GM12801 (cell line): ENCODE data around the gene REEP3.

Experiments used
- TF ChIP-seq, protein P1 (sequence below): IDR thresholded peaks from one replicate; pipeline ENCODE4 v1.5.1; 2011; ENCODE audit warnings: control low read depth; ENCODE audit not compliant: insufficient read length; ENCODE audit errors: extremely low read depth

REEP3 gene

GRCh38 chr10:63553031-63553430, 31.8 kb downstream of the REEP3 start:
- TF ChIP-seq, protein P1, sequence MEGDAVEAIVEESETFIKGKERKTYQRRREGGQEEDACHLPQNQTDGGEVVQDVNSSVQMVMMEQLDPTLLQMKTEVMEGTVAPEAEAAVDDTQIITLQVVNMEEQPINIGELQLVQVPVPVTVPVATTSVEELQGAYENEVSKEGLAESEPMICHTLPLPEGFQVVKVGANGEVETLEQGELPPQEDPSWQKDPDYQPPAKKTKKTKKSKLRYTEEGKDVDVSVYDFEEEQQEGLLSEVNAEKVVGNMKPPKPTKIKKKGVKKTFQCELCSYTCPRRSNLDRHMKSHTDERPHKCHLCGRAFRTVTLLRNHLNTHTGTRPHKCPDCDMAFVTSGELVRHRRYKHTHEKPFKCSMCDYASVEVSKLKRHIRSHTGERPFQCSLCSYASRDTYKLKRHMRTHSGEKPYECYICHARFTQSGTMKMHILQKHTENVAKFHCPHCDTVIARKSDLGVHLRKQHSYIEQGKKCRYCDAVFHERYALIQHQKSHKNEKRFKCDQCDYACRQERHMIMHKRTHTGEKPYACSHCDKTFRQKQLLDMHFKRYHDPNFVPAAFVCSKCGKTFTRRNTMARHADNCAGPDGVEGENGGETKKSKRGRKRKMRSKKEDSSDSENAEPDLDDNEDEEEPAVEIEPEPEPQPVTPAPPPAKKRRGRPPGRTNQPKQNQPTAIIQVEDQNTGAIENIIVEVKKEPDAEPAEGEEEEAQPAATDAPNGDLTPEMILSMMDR: no peak

- TF ChIP-seq, protein P1: no peak
Observed at GRCh38 chr10:63553473-63553872, 32.3 kb downstream of the REEP3 start.

DNA sequence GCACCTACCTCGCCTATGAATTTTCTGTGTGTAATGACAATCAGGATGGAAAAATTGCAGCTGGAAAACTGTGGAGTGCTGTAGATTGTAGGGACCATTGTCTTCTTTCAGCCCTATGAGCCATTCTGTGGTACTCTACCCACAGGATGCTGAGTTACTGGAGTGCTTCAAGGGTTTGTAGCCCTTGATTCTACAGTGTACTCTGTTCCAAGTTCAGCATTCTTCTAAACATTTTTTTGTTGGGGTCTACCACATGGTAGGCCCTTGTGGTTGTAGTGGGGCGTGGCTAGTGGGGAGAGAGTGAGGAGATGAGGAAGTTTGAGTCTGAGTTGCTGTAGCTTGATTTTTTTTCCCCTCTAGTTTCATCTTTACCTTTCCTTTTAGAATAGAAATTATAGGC, 33.5 kb downstream of the REEP3 start:
- TF ChIP-seq, protein P1: no peak

GRCh38 chr10:63555330-63555729, 34.1 kb downstream of the REEP3 start:
- TF ChIP-seq, protein P1: no peak

DNA sequence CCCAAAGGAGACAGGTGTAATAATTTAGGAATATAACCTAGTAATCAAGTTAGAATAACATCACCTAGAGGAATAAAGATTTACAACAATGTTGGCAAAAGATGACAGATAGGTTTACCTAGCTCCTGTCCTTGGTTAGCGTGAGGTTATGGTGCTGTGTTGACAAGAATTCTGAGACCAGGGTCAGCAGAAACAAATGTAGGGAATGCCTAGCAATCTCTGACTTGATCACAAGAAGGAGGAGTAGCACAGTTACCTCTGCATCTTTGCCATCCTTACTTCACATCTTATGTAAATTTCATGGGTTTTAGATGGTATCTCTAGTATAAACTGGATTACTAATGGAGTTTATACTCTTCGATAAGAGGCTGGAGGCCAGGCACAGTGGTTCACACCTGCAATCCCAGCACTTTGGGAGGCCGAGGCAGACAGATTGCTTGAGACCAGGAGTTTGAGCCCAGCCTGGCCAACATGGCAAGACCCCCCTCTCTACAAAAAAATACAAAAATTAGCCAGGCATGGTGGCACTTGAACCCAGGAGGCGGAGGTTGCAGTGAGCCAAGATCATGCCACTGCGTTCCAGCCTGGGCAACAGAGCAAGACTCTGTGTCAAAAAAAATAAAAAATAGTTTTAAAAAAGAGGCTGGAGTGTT, 37.1 kb downstream of the REEP3 start:
- TF ChIP-seq, protein P1: no peak

- TF ChIP-seq, protein P1: no peak
Observed at GRCh38 chr10:63561341-63561740, 40.1 kb downstream of the REEP3 start.

DNA sequence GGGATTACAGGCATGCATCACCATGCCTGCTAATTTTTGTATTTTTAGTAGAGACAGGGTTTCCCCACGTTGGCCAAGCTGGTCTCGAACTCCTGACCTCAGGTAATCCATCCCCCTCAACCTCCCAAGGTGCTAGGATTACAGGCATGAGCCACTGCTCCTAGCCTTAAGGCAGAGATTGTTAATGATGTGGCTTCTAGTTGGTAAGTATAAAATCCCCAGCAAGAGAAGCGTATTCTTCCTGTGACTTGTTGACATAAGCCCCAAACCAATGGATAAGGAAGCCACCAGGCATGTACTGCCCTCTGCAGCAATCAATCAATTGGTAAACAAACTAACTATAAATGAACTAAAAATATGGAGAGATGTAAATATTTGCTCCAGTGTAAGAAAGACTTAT, 41.2 kb downstream of the REEP3 start:
- TF ChIP-seq, protein P1: no peak

DNA sequence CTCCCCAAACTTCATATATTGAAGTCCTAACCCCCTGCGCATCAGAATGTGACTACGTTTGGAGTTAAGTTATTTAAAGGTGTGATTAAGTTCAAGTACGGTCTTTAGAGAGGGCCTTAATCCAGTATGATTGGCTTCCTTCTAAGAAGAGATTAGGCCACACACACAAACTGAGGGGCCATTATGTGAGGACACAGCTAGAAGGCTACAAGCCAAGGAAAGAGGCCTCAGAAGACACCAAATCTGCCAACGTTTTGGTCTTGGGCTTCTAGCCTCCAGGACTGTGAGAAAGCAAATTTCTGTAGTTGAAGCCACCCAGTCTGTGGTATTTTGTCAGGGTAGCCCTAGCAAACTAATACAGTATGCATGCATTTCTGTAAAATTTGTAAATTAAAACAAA, 41.7 kb downstream of the REEP3 start:
- TF ChIP-seq, protein P1: no peak
